ENCODE results near the gene ACAD9.
"Not testable (repeated sequence)": the region's sequence is repeated elsewhere in the genome, so short reads cannot be mapped to it uniquely, and the experiment has no call there.

The ACAD9 gene

GRCh38 chr3:128850544-128850943, 28.9 kb upstream of the ACAD9 start:
- peaks cover 18% of the 10 kb centered on the region for H3K9me3 Mint-ChIP-seq
- H3K27ac Mint-ChIP-seq: no peak overlapping the region
- peaks cover 6% of the 10 kb centered on the region for H3K36me3 Mint-ChIP-seq (ENCODE audit: low read depth)
- H3K27me3 Mint-ChIP-seq: no peaks in the 10 kb centered on the region
- H3K4me3 Mint-ChIP-seq: no peak overlapping the region
- H3K4me1 Mint-ChIP-seq (ENCODE audit: low read depth): peaks cover 13% of the 10 kb centered on the region

- H3K27me3 Mint-ChIP-seq: no peaks in the 10 kb centered on the region
- peaks cover 20% of the 10 kb centered on the region for H3K9me3 Mint-ChIP-seq
- H3K27ac Mint-ChIP-seq: no peak overlapping the region
- no peak overlapping the region for H3K4me3 Mint-ChIP-seq
- peaks cover 5% of the 10 kb centered on the region for H3K4me1 Mint-ChIP-seq (ENCODE audit: low read depth)
- peaks cover 6% of the 10 kb centered on the region for H3K36me3 Mint-ChIP-seq (ENCODE audit: low read depth)
Measured at GRCh38 chr3:128851601-128852000, 27.8 kb upstream of the ACAD9 start.

GRCh38 chr3:128853826-128854225, 25.6 kb upstream of the ACAD9 start:
- H3K36me3 Mint-ChIP-seq (ENCODE audit: low read depth): peaks cover 10% of the 10 kb centered on the region
- no peak overlapping the region for H3K4me3 Mint-ChIP-seq
- H3K27me3 Mint-ChIP-seq: no peaks in the 10 kb centered on the region
- no peaks in the 10 kb centered on the region for H3K4me1 Mint-ChIP-seq (ENCODE audit: low read depth)
- H3K27ac Mint-ChIP-seq: no peak overlapping the region
- H3K9me3 Mint-ChIP-seq: peaks cover 35% of the 10 kb centered on the region

GRCh38 chr3:128854475-128854874, 24.9 kb upstream of the ACAD9 start:
- Mint-ChIP-seq H3K36me3 (ENCODE audit: low read depth) (peaks cover 10% of the 10 kb centered on the region), H3K4me3 (no peak overlapping the region), H3K27me3 (no peaks in the 10 kb centered on the region), H3K4me1 (ENCODE audit: low read depth) (no peaks in the 10 kb centered on the region), H3K27ac (no peak overlapping the region), H3K9me3 (peaks cover 40% of the 10 kb centered on the region)

- H3K4me1 Mint-ChIP-seq (ENCODE audit: low read depth): no peaks in the 10 kb centered on the region
- H3K36me3 Mint-ChIP-seq (ENCODE audit: low read depth): peaks cover 13% of the 10 kb centered on the region
- H3K9me3 Mint-ChIP-seq: peaks cover 50% of the 10 kb centered on the region
Measured at GRCh38 chr3:128855569-128855968, 23.9 kb upstream of the ACAD9 start.

GRCh38 chr3:128858167-128858566, 21.3 kb upstream of the ACAD9 start:
- Mint-ChIP-seq H3K9me3 (peaks cover 50% of the 10 kb centered on the region), H3K4me1 (ENCODE audit: low read depth) (no peaks in the 10 kb centered on the region), H3K27me3 (no peaks in the 10 kb centered on the region), H3K36me3 (ENCODE audit: low read depth) (peaks cover 24% of the 10 kb centered on the region), H3K4me3 (no peak overlapping the region), H3K27ac (no peak overlapping the region)

More at GRCh38 chr3:128855569-128855968, 23.9 kb upstream of the ACAD9 start:
- Mint-ChIP-seq H3K27ac (no peak overlapping the region), H3K27me3 (no peaks in the 10 kb centered on the region), H3K4me3 (no peak overlapping the region)

GRCh38 chr3:128859630-128860029, 19.8 kb upstream of the ACAD9 start:
- H3K27me3 Mint-ChIP-seq: no peaks in the 10 kb centered on the region
- H3K4me1 Mint-ChIP-seq (ENCODE audit: low read depth): no peaks in the 10 kb centered on the region
- no peak overlapping the region for H3K27ac Mint-ChIP-seq
- H3K9me3 Mint-ChIP-seq: peaks cover 42% of the 10 kb centered on the region
- peaks cover 19% of the 10 kb centered on the region for H3K36me3 Mint-ChIP-seq (ENCODE audit: low read depth)
- no peak overlapping the region for H3K4me3 Mint-ChIP-seq

- H3K9me3 Mint-ChIP-seq: peaks cover 31% of the 10 kb centered on the region
- peaks cover 19% of the 10 kb centered on the region for H3K36me3 Mint-ChIP-seq (ENCODE audit: low read depth)
- H3K27ac Mint-ChIP-seq: no peak overlapping the region
- no peaks in the 10 kb centered on the region for H3K4me1 Mint-ChIP-seq (ENCODE audit: low read depth)
- H3K27me3 Mint-ChIP-seq: no peaks in the 10 kb centered on the region
- H3K4me3 Mint-ChIP-seq: no peak overlapping the region
Measured at GRCh38 chr3:128861491-128861890, 17.9 kb upstream of the ACAD9 start.

GRCh38 chr3:128863560-128863959, 15.9 kb upstream of the ACAD9 start:
- peaks cover 15% of the 10 kb centered on the region for H3K36me3 Mint-ChIP-seq (ENCODE audit: low read depth)
- H3K4me1 Mint-ChIP-seq (ENCODE audit: low read depth): no peaks in the 10 kb centered on the region
- H3K27ac Mint-ChIP-seq: no peak overlapping the region
- H3K4me3 Mint-ChIP-seq: no peak overlapping the region
- no peaks in the 10 kb centered on the region for H3K27me3 Mint-ChIP-seq
- peaks cover 18% of the 10 kb centered on the region for H3K9me3 Mint-ChIP-seq

GRCh38 chr3:128864351-128864811, 15.0 kb upstream of the ACAD9 start:
- no peaks in the 10 kb centered on the region for H3K4me1 Mint-ChIP-seq (ENCODE audit: low read depth)
- H3K27me3 Mint-ChIP-seq: no peaks in the 10 kb centered on the region
- H3K4me3 Mint-ChIP-seq: no peak overlapping the region
- H3K36me3 Mint-ChIP-seq (ENCODE audit: low read depth): peaks cover 15% of the 10 kb centered on the region
- H3K9me3 Mint-ChIP-seq: peaks cover 10% of the 10 kb centered on the region
- no peak overlapping the region for H3K27ac Mint-ChIP-seq

GRCh38 chr3:128864849-128865804, 14.3 kb upstream of the ACAD9 start:
- not testable (repeated sequence) for H3K27me3 Mint-ChIP-seq; H3K9me3 Mint-ChIP-seq; H3K4me1 Mint-ChIP-seq (ENCODE audit: low read depth); H3K27ac Mint-ChIP-seq; H3K4me3 Mint-ChIP-seq
- H3K36me3 Mint-ChIP-seq (ENCODE audit: low read depth): peaks cover 15% of the 10 kb centered on the region

- H3K4me1 Mint-ChIP-seq (ENCODE audit: low read depth): no peaks in the 10 kb centered on the region
- H3K27me3 Mint-ChIP-seq: no peaks in the 10 kb centered on the region
- H3K36me3 Mint-ChIP-seq (ENCODE audit: low read depth): no peaks in the 10 kb centered on the region
- H3K4me3 Mint-ChIP-seq: no peak overlapping the region
- no peak overlapping the region for H3K27ac Mint-ChIP-seq
- no peaks in the 10 kb centered on the region for H3K9me3 Mint-ChIP-seq
Measured at GRCh38 chr3:128867200-128868125, 12.0 kb upstream of the ACAD9 start.

- Mint-ChIP-seq H3K27ac (no peak overlapping the region), H3K9me3 (no peaks in the 10 kb centered on the region), H3K4me3 (no peak overlapping the region), H3K36me3 (ENCODE audit: low read depth) (no peaks in the 10 kb centered on the region), H3K4me1 (ENCODE audit: low read depth) (peaks cover 2% of the 10 kb centered on the region), H3K27me3 (no peaks in the 10 kb centered on the region)
Measured at GRCh38 chr3:128870347-128870746, 9.1 kb upstream of the ACAD9 start.

- Mint-ChIP-seq H3K4me3 (no peak overlapping the region), H3K36me3 (ENCODE audit: low read depth) (no peaks in the 10 kb centered on the region), H3K27ac (no peak overlapping the region), H3K27me3 (no peaks in the 10 kb centered on the region), H3K9me3 (no peaks in the 10 kb centered on the region), H3K4me1 (ENCODE audit: low read depth) (peaks cover 16% of the 10 kb centered on the region)
Measured at GRCh38 chr3:128872282-128872681, 7.1 kb upstream of the ACAD9 start.

GRCh38 chr3:128872744-128873143, 6.7 kb upstream of the ACAD9 start:
- Mint-ChIP-seq H3K4me3 (no peak overlapping the region), H3K9me3 (no peaks in the 10 kb centered on the region), H3K27ac (no peak overlapping the region), H3K4me1 (ENCODE audit: low read depth) (peaks cover 21% of the 10 kb centered on the region), H3K27me3 (no peaks in the 10 kb centered on the region), H3K36me3 (ENCODE audit: low read depth) (no peaks in the 10 kb centered on the region)

Data from stimulated activated naive CD8-positive, alpha-beta T cell treated with anti-CD3 and anti-CD28 coated beads, Interleukin-15, Interleukin-2, amounts not matched to agents 100 ng/mL and 50 ng/mL, for 24 hours (primary cell).